Right renal pelvis (tissue), 4 donors: ENCODE measurements around the gene TAF10. TPM values are rescaled to one million over a fixed set of nuclear protein-coding genes. Genes with fewer than 3 reads are reported as not detected.
A peak's percentile ranks its signal among the peaks of the same experiment; 100 is the strongest.

ENCODE experiments used
- DNase-seq, 4 donors: peaks; one replicate each; pipeline ENCODE4 v3.0.0-alpha.2; 2013; ENCODE audit warnings: low read depth in 4 of 4, low spot score in 3 of 4, missing footprints in 1 of 4
- polyA plus RNA-seq, 4 donors: library from polyadenylated mRNA; unstranded; fragments of 120-200 nt; gene quantifications; one replicate each; pipeline ENCODE4 v1.2.1, GENCODE V29; 2013; ENCODE audit not compliant: insufficient read length in 4 of 4

The TAF10 gene
- polyA plus RNA-seq, 4 donors = 80.5 to 97.0 (median 87.3) TPM

DNA sequence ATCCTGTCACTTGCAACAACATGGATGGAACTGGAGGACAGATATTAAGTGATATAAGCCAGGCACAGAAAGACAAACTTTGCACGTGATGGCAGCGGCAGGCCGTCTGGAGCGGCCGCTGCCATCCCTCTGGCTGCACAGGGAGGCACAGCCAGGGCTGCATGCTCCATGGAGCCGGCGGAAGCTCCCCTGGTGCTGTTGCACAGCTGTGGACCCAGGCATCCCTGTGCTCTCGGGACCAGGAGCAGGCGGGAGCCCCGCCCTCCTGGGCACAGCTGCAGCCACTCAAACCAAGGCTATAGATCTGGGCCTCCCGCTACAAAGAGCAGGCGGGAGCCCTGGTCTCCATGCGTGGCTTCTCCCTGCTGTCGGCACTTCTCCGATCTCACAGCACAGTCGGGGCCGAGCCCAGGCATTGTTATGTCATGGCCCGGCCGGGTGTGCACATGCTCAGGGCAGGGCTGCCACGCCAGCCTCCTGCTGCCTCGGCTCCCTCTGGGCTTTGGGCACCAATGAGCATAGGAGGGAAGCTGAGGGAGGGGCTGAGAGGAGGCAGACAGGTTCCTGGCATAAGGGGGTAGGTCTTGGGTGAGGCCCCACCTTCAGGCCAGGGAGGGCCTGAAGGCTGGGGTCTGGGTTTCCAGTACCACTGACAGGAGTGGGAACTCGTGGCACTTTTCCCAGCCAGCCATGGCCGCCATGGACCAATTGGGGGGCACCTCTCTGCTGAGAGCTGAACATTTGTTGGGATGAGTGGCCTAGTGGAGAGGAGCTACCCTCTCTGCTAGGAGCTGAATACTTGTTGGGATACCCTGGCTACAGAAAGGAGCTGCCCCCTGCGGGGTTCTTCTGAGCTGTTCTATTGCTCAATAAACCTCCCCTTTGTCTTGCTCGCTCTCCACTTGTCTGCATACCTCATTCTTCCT lies 25.3 kb downstream of the TAF10 start:
- no peak for DNase-seq

DNA sequence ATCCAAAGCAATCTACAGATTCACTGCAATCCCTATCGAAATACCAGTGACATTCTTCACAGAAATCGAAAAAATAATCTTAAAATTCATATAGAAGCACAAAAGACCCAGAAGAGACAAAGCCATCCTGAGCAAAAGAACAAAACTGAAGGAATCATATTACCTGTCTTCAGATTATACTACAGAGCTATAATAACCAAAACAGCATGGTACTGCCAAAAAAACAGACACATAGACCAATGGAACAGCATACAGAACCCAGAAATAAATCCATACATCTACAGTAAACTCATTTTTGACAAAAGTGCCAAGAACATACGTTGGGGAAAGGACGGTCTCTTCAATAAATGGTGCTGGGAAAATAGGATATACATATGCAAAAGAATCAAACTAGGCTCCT lies 27.5 kb downstream of the TAF10 start:
- DNase-seq = no peak

DNA sequence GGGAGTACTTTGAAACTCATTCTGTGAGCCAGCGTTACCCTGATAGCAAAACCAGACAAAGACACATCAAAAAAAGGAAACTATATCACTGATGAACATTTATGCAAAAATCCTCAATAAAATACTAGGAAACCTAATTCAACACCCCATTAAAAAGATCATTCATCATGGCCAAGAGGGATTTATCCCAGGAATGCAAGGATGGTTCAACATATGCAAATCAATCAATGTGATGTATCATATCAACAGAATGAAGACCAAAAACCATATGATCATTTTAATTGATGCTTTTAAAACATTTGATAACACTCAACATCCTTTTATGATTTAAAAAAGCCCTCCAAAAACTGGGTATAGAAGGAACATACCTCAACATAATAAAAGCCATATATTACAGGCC lies 28.4 kb downstream of the TAF10 start:
- no peak for DNase-seq

DNA sequence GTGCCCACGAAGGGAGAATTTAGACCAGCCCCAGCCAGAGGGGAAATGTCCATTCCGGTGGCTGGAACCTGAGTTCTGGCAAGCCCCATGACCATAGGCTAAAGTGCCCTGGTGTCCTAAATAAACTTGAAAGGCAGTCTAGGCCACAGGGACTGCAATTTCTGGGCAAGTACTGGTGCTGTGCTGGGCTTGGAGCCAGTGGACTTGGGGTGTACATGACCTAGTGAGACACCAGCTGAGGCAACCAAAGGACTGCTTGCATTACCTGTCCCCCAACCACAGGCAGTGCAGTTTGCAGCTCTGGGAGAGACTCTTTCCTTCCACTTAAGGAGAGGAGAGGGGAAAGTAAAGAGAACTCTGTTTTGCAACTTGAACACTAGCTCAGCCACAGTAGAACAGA lies 32.3 kb downstream of the TAF10 start:
- no peak for DNase-seq

DNA sequence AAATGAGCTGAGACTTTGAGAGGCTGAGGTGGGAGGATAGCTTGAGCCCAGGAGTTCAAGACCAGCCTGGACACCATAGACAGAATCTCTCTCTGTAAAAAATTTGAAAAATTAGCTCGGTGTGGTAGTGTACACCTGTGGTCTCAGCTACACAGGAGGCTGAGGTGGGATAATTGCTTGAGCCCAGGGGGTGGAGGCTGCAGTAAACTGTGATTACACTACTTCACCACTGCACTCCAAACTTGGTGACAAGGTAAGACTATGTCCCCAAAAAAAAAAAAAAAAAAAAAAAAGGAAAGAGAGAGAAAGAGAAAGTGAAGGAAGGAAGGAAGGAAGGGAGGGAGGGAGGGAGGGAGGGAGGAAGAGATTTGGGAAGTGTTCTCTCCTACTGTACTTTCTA lies 33.9 kb downstream of the TAF10 start:
- DNase-seq = no peak

DNA sequence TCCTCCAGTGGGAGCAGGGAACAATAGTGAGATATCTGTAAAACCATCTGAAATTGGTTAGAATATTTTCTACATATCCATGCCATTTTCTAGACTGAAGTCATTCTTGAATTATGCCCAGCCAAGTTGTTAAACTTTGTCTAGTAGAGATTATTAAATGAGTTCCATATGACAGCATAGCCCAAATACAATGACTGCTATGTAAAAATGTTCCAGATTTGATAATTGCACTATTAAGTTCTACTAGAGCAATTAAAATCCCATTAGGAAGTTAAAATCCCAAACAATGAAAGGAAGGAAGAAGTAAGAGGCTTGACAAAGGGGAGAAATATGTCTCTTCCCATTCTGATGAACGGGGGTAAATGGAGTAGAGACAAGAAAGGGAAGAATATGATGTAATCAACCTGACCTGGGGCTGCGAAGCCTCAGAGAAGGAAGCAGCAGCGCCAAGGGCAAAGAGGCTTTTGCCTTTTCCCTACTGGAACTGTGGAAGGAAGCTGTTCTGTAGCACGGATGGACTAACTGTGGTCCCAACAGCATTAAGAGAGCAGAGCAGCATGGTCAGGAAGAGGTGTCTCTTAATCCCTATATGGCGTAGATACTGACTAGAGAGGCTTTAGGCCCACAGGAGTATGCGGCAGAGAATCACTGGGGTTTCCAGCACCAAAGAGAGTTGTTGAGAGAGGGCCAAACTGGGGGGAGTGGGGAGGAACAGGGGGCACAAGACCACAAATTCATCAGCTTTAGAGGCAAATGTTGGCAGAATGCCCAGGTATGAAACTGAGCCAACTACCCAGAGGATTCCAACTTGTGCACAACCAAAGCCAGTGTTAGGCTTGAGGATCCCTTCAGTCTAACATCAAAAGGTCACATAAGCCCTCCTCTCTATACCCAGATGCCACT lies 35.3 kb downstream of the TAF10 start:
- peak in 2 of 4 donors; percentile 19 to 23 for DNase-seq

DNA sequence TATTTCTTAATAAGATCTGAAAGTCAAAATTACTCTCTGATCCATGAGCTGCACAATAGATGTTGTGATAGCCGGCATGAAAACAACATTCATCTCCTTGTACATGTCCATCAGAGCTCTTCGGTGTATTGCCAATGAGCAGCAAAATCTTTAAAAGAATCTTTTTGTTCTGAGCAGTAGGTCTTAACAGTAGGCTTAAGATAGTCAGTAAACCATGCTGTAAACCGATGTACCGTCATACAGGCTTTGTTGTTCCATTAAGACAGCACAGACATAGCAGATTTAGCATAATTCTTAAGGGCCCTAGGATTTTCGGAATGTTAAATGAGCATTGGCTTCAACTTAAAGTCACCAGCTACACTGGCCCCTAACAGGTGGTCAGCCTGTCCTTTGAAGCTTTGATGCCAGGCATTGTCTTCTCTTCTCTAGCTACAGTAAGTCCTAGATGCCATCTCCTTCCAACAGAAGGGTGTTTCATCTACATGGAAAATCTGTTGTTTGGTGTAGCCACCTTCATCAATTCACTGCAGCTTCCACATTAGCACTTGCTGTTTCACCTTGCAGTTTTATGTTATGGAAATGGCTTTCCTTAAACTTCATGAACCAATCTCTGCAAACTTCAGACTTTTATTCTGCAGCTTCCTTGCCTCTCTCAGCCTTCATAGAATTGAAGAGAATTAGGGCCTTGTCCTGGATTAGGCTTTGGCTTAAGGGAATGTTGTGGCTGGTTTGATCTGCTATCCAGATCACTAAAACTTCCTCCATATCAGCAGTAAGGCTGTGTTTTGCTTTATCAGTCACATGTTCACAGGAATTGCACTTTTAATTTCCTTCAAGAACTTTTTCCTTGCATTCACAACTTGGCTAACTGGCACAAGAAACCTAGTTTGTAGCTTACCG lies 37.0 kb downstream of the TAF10 start:
- no peak for DNase-seq

DNA sequence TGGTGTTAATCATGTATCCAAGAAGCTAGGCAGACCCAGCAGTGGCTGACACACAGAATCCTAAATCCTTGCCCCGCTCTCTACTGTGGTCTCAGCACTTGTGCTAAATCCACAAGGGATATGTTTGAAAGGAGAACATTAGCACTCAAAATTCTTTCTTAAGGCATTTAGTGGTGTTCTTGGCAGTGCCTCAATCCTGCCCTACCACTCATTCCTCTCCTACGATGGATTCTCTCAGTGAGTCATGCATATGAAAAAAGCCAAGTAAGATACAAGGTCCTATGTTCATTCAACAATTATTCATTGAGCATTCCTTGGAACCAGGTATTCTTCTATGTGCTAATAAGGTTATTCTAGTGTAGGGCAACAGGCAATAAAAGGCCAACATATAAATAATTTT lies 39.8 kb downstream of the TAF10 start:
- no peak for DNase-seq

DNA sequence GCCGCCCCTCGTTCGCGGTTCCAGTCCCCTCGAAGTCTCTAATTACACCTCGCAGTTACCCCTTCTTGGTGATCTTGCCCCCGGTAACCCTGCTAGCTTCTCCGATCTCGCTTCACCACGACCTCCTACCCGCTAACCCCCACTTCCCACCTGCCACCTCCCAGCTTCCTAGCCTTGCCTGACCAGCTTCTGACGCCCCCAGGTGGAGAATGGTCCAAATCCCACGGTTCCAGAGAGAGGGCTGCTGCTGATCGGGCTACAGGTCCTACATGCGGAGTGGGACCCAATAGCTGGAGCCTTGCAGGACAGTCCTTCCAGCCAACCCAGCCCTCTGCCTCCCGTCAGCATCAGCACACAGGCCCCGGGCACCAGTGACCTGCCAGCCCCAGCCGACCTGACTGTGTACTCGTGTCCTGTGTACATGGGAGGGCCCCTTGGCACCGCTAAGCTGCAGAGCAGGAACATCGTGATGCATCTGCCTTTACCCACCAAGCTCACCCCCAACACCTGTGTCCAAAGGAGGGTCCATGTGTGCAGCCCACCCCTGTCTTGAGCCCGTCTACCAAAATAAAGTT lies 40.5 kb downstream of the TAF10 start:
- no peak for DNase-seq

DNA sequence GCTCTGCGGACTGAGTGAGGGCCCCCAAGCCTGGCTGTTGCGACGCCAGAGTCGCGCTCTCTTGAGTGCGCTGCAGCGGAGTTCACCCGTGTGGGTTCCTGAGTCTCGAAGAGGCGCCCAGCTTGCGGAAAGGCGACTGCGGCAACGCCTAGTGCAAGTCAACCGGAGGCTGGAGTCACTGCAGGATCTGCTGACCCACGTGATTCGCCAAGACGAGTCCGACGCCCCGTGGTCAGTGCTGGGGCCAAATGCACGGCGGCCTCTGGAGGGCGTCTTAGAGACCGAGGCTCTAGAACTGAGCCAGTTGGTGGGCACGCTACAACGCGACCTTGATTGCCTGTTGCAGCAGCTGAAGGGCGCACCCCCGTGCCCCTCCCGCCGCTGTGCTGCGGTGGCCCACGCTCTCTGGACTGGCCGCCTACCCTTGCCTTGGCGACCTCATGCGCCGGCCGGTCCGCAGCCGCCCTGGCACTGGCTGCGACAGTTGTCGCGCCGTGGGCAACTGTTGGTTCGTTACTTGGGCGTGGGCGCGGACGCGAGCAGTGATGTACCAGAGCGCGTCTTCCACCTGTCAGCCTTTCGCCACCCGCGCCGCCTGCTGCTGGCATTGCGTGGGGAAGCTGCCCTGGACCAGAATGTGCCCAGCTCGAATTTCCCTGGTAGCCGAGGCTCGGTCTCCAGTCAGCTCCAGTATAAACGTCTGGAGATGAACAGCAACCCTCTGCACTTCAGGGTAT lies 41.2 kb downstream of the TAF10 start:
- no peak for DNase-seq

DNA sequence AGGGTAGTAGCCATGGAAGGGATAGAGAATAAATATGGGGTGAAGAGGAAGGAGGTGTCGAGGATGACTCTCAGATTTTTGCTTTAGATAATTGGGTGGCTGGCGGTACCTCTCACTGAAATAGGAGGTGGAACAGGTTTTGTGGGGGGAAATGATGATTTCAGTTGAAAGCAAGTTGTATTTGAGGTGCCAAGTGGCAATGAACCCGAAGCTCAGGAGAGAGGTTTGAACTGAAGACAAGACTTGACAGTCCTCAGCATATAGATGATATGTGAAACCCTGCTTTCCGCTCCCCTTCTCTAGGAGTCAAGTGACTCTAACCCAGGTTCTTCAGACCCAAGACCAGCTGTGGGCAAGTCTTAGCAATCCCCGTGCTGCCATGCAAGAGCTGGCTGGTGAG lies 42.3 kb downstream of the TAF10 start:
- no peak for DNase-seq

DNA sequence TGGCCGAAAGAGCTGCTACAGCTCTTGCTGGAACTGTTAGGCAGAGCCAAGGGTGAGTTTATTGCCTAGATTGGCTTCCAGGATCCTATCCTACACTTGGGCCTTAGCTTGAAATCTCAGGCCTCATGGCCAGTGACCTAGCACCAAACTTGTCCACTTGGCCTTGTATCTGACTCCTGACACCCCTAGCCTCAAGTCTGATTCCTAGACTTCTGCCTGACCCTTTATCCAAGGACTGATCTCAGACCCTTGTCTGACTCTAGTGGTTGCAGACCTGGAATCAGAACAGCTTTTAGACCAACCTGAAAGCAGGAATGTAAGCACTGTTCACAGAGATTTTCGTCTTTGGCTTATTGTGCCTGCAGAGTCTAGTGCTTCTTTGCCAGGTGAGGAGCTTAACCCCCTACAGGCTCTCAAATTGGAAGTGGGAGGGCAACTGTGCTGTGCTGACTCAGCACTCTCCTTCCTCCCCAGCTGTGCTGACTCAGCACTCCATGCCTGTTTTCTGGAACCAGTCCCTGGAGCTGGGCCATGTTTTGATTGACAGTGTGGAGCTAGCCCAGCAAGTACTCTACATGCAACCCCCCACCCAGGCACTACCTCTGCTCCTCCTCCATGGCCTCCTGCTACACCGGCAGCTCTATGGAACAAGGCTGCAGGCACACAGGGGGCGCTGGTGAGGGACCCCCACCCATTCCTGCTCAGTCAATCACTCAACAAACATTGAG lies 43.7 kb downstream of the TAF10 start:
- peak in 3 of 4 donors; percentile 33 to 44 (median 40) for DNase-seq

DNA sequence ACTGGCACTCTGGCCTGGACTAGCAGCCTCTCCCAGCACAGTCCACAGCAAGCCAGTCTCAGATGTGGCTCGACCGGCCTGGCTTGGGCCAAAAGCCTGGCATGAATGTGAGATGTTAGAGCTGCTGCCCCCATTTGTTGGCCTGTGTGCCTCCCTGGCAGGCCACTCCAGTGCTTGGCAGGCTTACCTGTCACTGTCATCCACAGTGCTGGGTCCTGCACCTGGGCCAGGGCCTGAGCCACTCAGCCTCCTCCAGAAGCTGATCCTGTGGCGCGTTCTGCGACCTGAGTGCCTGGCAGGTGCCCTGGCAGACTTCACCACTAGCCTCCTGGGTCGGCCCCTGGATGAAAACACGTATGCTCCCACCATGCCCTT lies 44.7 kb downstream of the TAF10 start:
- DNase-seq = no peak

DNA sequence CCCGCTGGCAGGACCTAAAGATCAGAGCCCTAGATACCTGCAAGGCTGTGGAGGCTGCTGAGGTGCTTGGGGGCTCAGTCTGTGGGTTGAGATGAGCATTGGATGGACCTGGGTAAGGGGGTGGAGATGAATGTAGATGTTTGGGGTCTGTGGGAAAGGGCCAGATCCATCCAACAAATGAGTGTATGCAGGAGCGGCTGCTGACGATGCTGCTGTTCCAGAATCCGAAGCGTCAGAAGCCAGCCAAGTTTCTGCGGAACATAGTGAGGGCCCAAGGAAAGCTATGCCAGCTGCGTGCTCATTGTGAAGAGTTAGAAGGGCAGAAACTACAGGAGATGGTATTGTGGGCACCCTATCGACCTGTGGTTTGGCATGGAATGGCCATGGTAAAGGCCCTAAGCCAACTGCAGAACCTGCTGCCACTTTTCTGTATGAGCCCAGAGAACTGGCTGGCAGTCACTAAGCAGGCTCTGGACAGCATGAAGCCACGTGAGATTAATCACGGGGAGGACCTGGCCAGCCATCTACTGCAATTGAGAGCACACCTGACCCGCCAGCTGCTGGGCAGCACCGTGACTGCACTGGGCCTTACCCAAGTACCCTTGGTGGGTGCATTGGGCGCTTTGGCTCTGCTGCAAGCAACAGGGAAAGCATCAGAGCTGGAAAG lies 45.2 kb downstream of the TAF10 start:
- no peak for DNase-seq

DNA sequence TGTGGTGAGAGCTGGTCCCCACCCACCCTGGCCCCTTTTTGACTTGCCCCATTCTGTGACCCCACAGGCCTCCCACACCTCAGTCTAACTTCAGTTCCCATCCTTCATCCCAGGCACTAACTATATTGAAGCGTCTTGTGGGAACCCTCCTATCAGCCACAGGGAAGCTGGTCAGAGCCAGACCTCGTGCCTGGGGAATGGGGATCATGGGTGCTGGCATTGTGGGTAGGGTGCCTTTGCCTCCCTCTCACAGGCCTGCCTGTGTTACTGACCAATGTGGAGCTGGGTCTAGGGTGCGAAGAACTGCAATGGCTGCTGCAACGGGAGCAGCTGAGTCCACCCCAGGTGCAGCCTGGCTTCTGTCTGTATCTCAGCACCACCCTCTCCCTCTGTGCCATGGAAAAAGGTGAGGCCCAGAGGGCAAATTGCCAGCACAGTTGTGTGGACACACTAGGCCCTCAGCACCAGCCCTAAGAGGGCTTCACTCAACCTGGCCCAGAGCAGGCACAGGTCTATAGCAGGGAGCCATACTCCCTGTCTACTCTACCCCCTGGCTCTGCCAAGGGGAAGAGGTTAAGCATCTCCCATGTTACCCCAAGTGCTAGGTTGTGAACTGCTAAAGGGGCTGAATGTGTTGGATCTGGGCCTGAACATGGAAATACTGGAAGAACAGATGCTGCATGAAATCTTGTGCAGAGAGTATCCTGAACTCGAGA lies 45.9 kb downstream of the TAF10 start:
- DNase-seq = no peak

DNA sequence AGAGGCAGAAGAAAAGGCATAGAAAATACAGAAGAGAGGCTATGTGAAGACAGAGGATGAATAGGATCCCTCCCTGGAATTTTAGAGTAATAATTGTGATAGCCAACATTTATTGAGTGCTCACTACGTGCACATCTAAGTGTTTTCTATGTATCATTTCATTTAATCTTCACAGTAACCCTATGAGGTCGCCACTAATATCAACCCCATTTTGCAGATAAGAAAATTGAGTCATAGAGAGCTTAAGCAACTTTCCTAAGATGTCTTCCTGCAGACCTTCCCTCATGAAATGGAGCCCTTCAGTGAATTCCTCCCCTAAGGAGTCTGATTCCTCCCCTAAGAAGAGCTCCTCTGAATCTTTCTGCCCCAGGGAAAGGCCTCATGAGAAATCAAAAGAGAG lies 46.7 kb downstream of the TAF10 start:
- no peak for DNase-seq

DNA sequence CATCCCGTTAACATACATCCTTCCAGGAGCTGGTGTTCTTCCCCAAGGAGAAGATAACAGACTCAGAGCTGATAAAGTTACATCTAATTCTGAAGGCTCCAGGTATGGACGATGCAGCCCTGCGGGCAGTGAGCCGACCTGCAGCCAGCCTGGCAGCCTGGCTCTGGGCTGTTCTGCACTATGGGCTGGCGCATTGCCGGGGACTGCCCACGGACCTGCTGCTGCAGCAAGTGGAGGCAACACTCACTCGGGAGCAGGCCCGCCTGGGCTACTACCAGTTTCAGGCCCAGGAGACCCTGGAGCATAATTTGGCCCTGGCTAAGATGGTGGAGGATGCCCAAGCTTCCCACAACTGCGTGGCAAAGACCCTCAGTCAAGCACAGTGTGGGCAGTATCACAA lies 48.3 kb downstream of the TAF10 start:
- no peak for DNase-seq

DNA sequence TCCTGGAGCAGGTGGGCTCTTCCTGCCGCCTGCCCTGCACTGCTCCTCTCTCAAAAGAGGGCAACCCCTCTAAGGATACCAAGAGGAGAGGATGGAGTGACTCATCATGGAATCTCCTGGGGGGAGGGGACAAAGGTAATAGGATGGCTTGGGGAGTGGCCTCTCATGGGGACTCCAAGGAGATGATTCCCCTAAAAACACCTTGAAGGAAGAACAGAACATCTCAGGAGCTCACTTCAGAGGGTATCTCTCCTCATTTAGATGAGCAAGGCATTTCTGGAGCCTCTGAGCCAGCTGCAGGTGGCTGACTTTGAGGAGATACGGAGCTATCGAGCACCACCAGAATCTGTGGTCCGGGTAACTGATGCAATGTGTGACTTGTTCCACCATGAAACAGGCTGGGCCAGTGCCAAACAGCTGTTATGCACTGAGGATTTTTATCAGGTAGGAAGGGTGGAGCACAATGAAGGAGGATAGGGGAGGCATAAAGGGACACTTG lies 48.8 kb downstream of the TAF10 start:
- no peak for DNase-seq
